Stimulated activated effector memory CD8-positive, alpha-beta T cell treated with anti-CD3 and anti-CD28 coated beads, Interleukin-12 subunit alpha, Interleukin-12 subunit beta, amount 100 ng/mL, for 72 hours (primary cell): ENCODE data around the gene PPM1F.
"Not testable (repeated sequence)": the region's sequence is repeated elsewhere in the genome, so short reads cannot be mapped to it uniquely, and the experiment has no call there.

Source experiments
- ATAC-seq: fragments of 150-1000 bp; cut with Tn5 transposase; 2 replicates; pipeline ENCODE4 v1.10.0; 2021
- DNase-seq, 2 donors: peaks; one replicate each; pipeline ENCODE4 v3.0.0; 2021 to 2022; ENCODE audit warnings: low spot score in 2 of 2
- H3K27ac Mint-ChIP-seq: one replicate; pipeline ENCODE4 v1.8.0; 2022; ENCODE audit warnings: mild to moderate bottlenecking, mixed read lengths
- H3K36me3 Mint-ChIP-seq: one replicate; pipeline ENCODE4 v1.8.0; 2022; ENCODE audit warnings: mild to moderate bottlenecking, mixed read lengths
- H3K4me1 Mint-ChIP-seq: one replicate; pipeline ENCODE4 v1.8.0; 2022; ENCODE audit warnings: mixed read lengths
- H3K4me3 Mint-ChIP-seq: one replicate; pipeline ENCODE4 v1.8.0; 2022; ENCODE audit warnings: mild to moderate bottlenecking, mixed read lengths
- H3K9me3 Mint-ChIP-seq: one replicate; pipeline ENCODE4 v1.8.0; 2022; ENCODE audit warnings: mixed read lengths

The PPM1F gene

GRCh38 chr22:21915624-21916308 lies 36.9 kb downstream of the PPM1F start:
- DNase-seq = no peak
- no peak overlapping the region for H3K27ac Mint-ChIP-seq
- H3K9me3 Mint-ChIP-seq = no peaks in the 10 kb centered on the region
- H3K4me1 Mint-ChIP-seq = no peaks in the 10 kb centered on the region
- no peak overlapping the region for H3K4me3 Mint-ChIP-seq
- ATAC-seq = no peak
- no peaks in the 10 kb centered on the region for H3K36me3 Mint-ChIP-seq

DNA sequence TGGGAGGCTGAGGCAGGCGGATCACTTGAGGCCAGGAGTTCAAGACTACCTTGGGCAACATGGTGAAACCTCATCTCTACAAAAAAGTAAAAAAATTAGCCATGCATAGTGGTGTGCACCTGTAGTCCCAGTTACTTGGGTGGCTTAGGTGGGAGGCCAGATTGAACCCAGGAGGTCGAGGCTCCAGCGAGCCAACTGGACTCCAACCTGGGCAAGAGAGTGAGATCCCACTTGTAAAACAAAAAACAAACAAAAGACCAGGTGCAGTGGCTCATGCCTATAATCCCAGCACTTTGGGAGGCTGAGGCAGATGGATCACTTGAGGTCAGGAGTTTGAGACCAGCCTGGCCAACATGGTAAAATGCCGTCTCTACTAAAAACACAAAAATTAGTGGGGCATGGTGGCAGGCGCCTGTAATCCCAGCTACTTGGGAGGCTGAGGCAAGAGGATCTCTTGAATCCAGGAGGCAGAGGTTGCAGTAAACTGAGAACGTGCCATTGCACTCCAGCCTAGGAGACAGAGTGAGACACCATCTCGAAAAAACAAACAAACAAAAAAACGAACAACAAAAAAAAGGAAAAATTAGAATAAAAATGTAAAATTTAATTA lies 38.5 kb downstream of the PPM1F start:
- not testable (repeated sequence) for ATAC-seq, H3K4me3 Mint-ChIP-seq, DNase-seq, H3K4me1 Mint-ChIP-seq, H3K27ac Mint-ChIP-seq, H3K36me3 Mint-ChIP-seq, H3K9me3 Mint-ChIP-seq

- not testable (repeated sequence) for ATAC-seq, H3K9me3 Mint-ChIP-seq, H3K36me3 Mint-ChIP-seq, H3K4me1 Mint-ChIP-seq, H3K4me3 Mint-ChIP-seq, DNase-seq
- peak overlapping the region; percentile 24 for H3K27ac Mint-ChIP-seq
Measured at GRCh38 chr22:21910367-21910766, 42.3 kb downstream of the PPM1F start.

GRCh38 chr22:21909871-21910270 lies 42.8 kb downstream of the PPM1F start:
- Mint-ChIP-seq H3K4me1 (no peaks in the 10 kb centered on the region), H3K4me3 (no peak overlapping the region), H3K27ac (peak overlapping the region; percentile 24), H3K9me3 (no peaks in the 10 kb centered on the region), H3K36me3 (no peaks in the 10 kb centered on the region)
- ATAC-seq (no peak), DNase-seq (no peak)

DNA sequence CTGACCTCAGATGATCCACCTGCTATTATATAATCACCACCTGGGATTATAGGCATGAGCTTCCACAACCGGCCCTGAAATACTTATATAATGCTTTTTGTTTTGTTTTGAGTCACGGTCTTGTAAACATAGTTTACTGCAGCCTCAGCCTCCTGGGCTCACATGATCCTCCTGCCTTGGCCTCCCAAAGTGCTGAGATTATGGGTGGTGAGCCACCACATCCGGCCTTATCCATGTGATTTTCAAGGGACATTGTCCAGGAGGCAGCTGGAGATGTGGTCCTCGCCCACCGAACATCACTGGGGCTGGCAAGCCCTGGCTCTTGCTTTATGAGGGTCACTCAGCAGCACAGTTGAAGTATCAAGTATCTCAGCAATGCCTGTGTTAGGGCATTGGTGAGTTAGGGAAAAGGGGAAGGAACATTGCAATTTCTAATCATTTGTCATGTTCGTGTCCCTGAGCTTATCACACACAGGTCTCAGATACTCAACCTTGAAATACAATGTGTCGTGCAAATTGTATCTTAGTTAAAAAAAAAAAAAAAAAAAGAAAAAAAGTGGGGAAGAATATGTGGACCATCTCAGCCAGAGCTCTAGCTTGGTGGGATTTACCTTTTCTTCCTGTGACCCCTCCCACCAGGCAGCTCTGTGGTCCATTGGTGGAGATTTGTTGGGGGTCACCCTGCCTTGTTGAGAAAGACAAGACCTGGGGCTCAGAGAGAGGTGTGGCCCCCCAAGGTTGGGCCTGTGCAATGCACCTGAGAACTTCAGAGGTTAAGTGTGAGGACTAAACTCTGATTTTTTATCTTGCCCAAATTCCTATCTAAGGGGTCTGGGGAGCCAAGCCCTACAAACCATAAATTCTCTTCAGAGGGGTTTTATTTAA lies 44.8 kb downstream of the PPM1F start:
- H3K4me1 Mint-ChIP-seq = no peaks in the 10 kb centered on the region
- DNase-seq = no peak

DNA sequence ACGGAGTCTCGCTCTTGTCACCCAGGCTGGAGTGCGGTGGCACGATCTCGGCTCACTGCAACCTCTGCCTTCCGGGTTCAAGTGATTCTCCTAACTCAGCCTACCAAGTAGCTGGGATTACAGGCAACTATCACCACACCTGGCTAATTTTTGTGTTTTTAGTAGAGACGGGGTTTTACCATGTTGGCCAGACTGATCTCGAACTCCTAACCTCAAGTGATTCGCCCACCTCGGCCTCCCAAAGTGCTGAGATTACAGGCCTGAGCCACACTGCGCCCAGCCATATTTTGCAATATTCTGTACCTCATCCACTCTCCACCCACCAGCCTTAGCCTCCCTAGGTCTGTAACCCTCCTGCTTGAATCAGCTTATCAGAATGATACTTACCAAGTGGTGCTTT lies 47.4 kb downstream of the PPM1F start:
- H3K9me3 Mint-ChIP-seq, H3K36me3 Mint-ChIP-seq, H3K4me1 Mint-ChIP-seq, H3K4me3 Mint-ChIP-seq, H3K27ac Mint-ChIP-seq, DNase-seq, ATAC-seq: not testable (repeated sequence)

More for the DNA sequence above, 44.8 kb downstream of the PPM1F start:
- Mint-ChIP-seq H3K27ac (no peak overlapping the region), H3K36me3 (no peaks in the 10 kb centered on the region), H3K4me3 (no peak overlapping the region), H3K9me3 (no peaks in the 10 kb centered on the region)
- no peak for ATAC-seq

DNA sequence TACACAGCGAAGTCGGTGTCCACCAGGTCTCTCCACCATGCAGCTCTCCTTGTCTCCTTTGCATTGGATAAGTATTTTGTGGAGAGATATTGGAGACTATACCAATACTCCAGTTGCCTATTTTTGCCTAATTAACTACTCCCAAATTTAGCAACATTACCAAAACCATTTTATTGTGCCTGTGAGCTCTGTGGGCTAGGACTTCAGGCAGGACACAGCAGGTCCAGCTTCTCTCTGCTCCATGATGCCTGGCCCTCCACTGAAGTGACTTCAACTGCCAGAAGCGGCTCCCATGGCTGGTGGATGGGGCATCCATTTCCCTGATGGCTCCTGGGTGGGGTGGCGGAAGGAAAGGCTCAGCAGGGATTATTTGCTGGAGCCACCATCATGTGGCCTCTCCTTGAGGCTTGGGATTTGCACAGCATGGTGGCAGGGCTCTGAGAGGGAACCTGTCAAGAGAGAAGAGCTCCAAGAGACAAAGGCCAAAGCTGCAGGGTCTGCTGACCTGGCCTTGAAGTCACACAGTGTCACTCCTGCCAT lies 48.3 kb downstream of the PPM1F start:
- Mint-ChIP-seq H3K27ac (no peak overlapping the region), H3K36me3 (no peaks in the 10 kb centered on the region), H3K4me3 (no peak overlapping the region), H3K9me3 (no peaks in the 10 kb centered on the region), H3K4me1 (no peaks in the 10 kb centered on the region)
- no peak for ATAC-seq
- DNase-seq = no peak

DNA sequence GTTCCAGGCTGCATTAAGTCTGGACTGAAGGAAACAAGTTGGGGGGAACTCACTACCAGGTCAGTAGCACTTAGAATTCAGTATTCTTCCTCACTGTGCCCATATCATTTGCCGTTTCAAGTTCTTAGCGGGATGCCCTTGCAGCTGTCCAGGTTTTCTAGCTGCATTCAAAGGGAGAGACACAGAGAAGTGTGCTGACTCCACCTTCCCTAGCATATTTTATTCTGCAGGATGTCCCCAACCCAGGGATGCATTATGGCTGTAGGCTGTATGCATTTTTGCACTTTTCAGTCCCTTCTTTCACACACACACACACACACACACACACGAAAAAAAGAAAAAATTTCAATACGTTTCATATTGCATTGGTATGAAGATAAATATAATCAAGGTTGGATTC lies 49.4 kb downstream of the PPM1F start:
- Mint-ChIP-seq H3K9me3 (no peaks in the 10 kb centered on the region), H3K4me3 (no peak overlapping the region), H3K27ac (no peak overlapping the region), H3K4me1 (no peaks in the 10 kb centered on the region), H3K36me3 (no peaks in the 10 kb centered on the region)
- ATAC-seq (no peak), DNase-seq (no peak)

- DNase-seq (no peak), ATAC-seq (no peak)
- Mint-ChIP-seq H3K4me1 (no peaks in the 10 kb centered on the region), H3K9me3 (no peaks in the 10 kb centered on the region), H3K27ac (no peak overlapping the region), H3K36me3 (no peaks in the 10 kb centered on the region), H3K4me3 (no peak overlapping the region)
Measured at GRCh38 chr22:21902296-21903087, 50.2 kb downstream of the PPM1F start.

DNA sequence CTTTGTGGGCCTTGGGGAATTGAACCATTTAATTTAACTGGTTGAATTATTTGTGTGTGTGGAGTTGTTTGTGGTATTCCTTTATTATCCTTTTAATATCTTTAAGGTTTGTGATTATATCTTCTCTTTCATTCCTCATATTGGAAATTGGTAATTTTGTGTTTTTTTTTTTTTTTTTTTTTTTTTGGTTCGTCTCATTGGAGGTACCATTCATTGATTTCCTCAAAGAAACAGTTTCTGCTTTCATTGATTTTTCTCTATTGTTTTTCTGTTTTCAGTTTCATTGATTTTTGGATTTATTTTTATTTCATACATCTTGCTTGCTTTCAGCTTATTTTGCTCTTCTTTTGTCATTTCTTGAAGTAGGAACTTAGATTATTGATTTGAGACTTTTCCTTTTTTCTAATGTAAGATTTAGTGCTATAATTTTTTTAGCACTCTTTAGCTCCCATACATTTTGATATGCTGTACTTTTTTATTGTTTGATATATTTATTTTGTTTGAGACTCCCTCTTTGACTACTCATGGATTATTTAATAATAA lies 54.2 kb downstream of the PPM1F start:
- H3K36me3 Mint-ChIP-seq = no peaks in the 10 kb centered on the region
- no peak overlapping the region for H3K27ac Mint-ChIP-seq
- ATAC-seq = no peak
- H3K9me3 Mint-ChIP-seq = no peaks in the 10 kb centered on the region
- no peak overlapping the region for H3K4me3 Mint-ChIP-seq
- no peaks in the 10 kb centered on the region for H3K4me1 Mint-ChIP-seq
- DNase-seq = no peak

GRCh38 chr22:21896951-21897513 lies 55.6 kb downstream of the PPM1F start:
- H3K36me3 Mint-ChIP-seq = no peaks in the 10 kb centered on the region

GRCh38 chr22:21896275-21896674 lies 56.4 kb downstream of the PPM1F start:
- not testable (repeated sequence) for H3K9me3 Mint-ChIP-seq, ATAC-seq, H3K27ac Mint-ChIP-seq, H3K4me3 Mint-ChIP-seq, H3K4me1 Mint-ChIP-seq, DNase-seq, H3K36me3 Mint-ChIP-seq

More at GRCh38 chr22:21896951-21897513, 55.6 kb downstream of the PPM1F start:
- Mint-ChIP-seq H3K27ac (no peak overlapping the region), H3K4me1 (no peaks in the 10 kb centered on the region), H3K4me3 (no peak overlapping the region), H3K9me3 (no peaks in the 10 kb centered on the region)
- no peak for ATAC-seq
- no peak for DNase-seq

- Mint-ChIP-seq H3K4me1 (no peaks in the 10 kb centered on the region), H3K9me3 (no peaks in the 10 kb centered on the region), H3K4me3 (no peak overlapping the region), H3K36me3 (no peaks in the 10 kb centered on the region), H3K27ac (no peak overlapping the region)
- no peak for ATAC-seq
- no peak for DNase-seq
Measured at GRCh38 chr22:21894799-21895198, 57.8 kb downstream of the PPM1F start.

DNA sequence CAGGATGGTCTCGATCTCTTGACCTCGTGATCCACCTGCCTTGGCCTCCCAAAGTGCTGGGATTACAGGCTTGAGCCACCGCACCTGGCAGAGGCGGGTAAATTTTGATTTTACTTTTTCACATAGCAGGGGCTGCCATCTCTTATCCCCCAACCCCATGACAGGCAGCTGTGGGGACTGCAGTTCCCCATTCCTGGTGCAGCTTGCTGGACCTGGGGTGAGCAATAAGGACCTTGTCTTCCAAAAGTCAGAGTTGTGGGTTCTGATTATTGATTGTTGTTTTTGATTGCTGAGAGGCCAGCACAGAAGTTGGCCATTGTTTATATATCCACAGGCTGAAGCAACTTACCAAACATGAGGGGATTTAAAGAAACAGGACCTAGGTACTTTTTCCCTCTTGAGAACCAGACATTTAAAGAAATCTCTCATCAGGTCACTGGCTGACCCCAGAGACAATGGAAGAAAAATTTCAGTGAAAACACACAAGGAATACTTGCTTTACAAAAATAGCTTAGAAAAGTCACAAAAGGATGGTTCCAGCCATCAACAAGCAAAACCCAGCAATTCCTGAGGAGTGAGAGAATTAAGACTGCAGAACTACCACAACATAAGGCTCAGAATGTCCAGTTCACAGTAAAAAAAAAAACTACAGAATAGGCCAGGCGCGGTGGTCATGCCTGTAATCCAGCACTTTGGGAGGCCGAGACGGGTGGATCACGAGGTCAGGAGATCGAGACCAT lies 63.2 kb downstream of the PPM1F start:
- no peaks in the 10 kb centered on the region for H3K36me3 Mint-ChIP-seq
- no peaks in the 10 kb centered on the region for H3K9me3 Mint-ChIP-seq
- ATAC-seq = no peak
- no peaks in the 10 kb centered on the region for H3K4me1 Mint-ChIP-seq
- no peak overlapping the region for H3K4me3 Mint-ChIP-seq
- no peak overlapping the region for H3K27ac Mint-ChIP-seq
- DNase-seq = no peak
